Measurements from ENCODE around the gene C1orf174. TPM values are rescaled to one million over a fixed set of nuclear protein-coding genes. Genes with fewer than 3 reads are reported as not detected.
A peak's percentile ranks its signal among the peaks of the same experiment; 100 is the strongest.

The C1orf174 gene
- polyA plus RNA-seq, 1 donor from 2014 or later = 28.2 TPM

GRCh38 chr1:3898475-3898735 lies 1.7 kb downstream of the C1orf174 start:
- Histone ChIP-seq H3K4me2 (ENCODE audit: low read length) (no peak overlapping the region), H4K20me1 (ENCODE audit: insufficient read depth) (no peaks in the 10 kb centered on the region), H3K4me3 (ENCODE audit: low read length) (peak overlapping the region; percentile 93), H3K27me3 (ENCODE audit: insufficient read depth, low read depth, low read length) (no peaks in the 10 kb centered on the region), H3K9me2 (ENCODE audit: insufficient read depth, low read length) (no peaks in the 10 kb centered on the region), H3K27ac (ENCODE audit: low read length) (no peak overlapping the region), H3K36me3 (ENCODE audit: insufficient read depth, low read length) (no peaks in the 10 kb centered on the region), H3K9me3 (ENCODE audit: low read length) (no peaks in the 10 kb centered on the region), H3K79me2 (replicated peaks; ENCODE audit: insufficient read depth, low read length) (peaks cover 54% of the 10 kb centered on the region), H3K9ac (ENCODE audit: low read length) (no peak overlapping the region), H3F3A (ENCODE audit: insufficient read depth, low read length, poor library complexity, severe bottlenecking) (no peaks in the 10 kb centered on the region), H2AFZ (ENCODE audit: low read depth, low read length) (no peak overlapping the region)
- TF ChIP-seq RAD21 (conservative IDR thresholded peaks at IDR 0.05) (no peak), TAF1 (IDR thresholded peaks at IDR 0.05; ENCODE audit: low read depth) (no peak), EP300 (conservative IDR thresholded peaks at IDR 0.05; ENCODE audit: poor library complexity, severe bottlenecking) (no peak), REST (IDR thresholded peaks at IDR 0.05; ENCODE audit: borderline replicate concordance) (no peak), MXI1 (conservative IDR thresholded peaks at IDR 0.05; ENCODE audit: poor library complexity, severe bottlenecking) (no peak), EZH2 (IDR thresholded peaks at IDR 0.05; ENCODE audit: borderline replicate concordance, insufficient read depth, low read length, poor library complexity, severe bottlenecking) (no peak), CTCF (IDR thresholded peaks at IDR 0.05; ENCODE audit: poor library complexity, severe bottlenecking) (no peak), SMC3 (conservative IDR thresholded peaks at IDR 0.05; ENCODE audit: poor library complexity) (no peak), POLR2AphosphoS5 (IDR thresholded peaks at IDR 0.05) (no peak)

GRCh38 chr1:3896396-3897000 lies 3.6 kb downstream of the C1orf174 start:
- Histone ChIP-seq H2AFZ (ENCODE audit: low read depth, low read length) (no peak overlapping the region), H3K36me3 (ENCODE audit: insufficient read depth, low read length) (no peaks in the 10 kb centered on the region), H3K9me2 (ENCODE audit: insufficient read depth, low read length) (no peaks in the 10 kb centered on the region), H3K79me2 (replicated peaks; ENCODE audit: insufficient read depth, low read length) (peaks cover 57% of the 10 kb centered on the region), H4K20me1 (ENCODE audit: insufficient read depth) (no peaks in the 10 kb centered on the region), H3K27me3 (ENCODE audit: insufficient read depth, low read depth, low read length) (no peaks in the 10 kb centered on the region), H3K4me3 (ENCODE audit: low read length) (no peak overlapping the region), H3K27ac (ENCODE audit: low read length) (no peak overlapping the region), H3K9me3 (ENCODE audit: low read length) (no peaks in the 10 kb centered on the region), H3K9ac (ENCODE audit: low read length) (no peak overlapping the region), H3K4me2 (ENCODE audit: low read length) (no peak overlapping the region), H3F3A (ENCODE audit: insufficient read depth, low read length, poor library complexity, severe bottlenecking) (no peaks in the 10 kb centered on the region)
- TF ChIP-seq EZH2 (IDR thresholded peaks at IDR 0.05; ENCODE audit: borderline replicate concordance, insufficient read depth, low read length, poor library complexity, severe bottlenecking) (no peak), RAD21 (conservative IDR thresholded peaks at IDR 0.05) (no peak), SMC3 (conservative IDR thresholded peaks at IDR 0.05; ENCODE audit: poor library complexity) (no peak), POLR2AphosphoS5 (IDR thresholded peaks at IDR 0.05) (no peak), EP300 (conservative IDR thresholded peaks at IDR 0.05; ENCODE audit: poor library complexity, severe bottlenecking) (no peak), TAF1 (IDR thresholded peaks at IDR 0.05; ENCODE audit: low read depth) (no peak), REST (IDR thresholded peaks at IDR 0.05; ENCODE audit: borderline replicate concordance) (no peak), MXI1 (conservative IDR thresholded peaks at IDR 0.05; ENCODE audit: poor library complexity, severe bottlenecking) (no peak), CTCF (IDR thresholded peaks at IDR 0.05; ENCODE audit: poor library complexity, severe bottlenecking) (no peak)

Data from neural cell (in vitro differentiated cells).